ENCODE results near the gene SLC22A17. TPM values are rescaled to one million over a fixed set of nuclear protein-coding genes. Genes with fewer than 3 reads are reported as not detected.

SLC22A17 gene
- total RNA-seq: 164 TPM

GRCh38 chr14:23352506-23353432 lies at the start of gene SLC22A17:
Gene SLC22A17 (minus strand): TSS chr14:23352887.

GRCh38 chr14:23376482-23377197 lies 24.0 kb upstream of the SLC22A17 start, which contains the start of gene CMTM5:
Gene CMTM5 (plus strand): TSS chr14:23377046. CDS start chr14:23377252, 206 bp downstream.

GRCh38 chr14:23372509-23372908 lies 19.8 kb upstream of the SLC22A17 start, which contains the start of gene IL25:
Gene IL25 (plus strand): TSS chr14:23372809.

GRCh38 chr14:23365036-23365731 lies 12.5 kb upstream of the SLC22A17 start, which contains the start of gene EFS:
Gene EFS (minus strand): TSS chr14:23365172. CDS start chr14:23365025, 147 bp downstream.

GRCh38 chr14:23320584-23321571 lies 31.8 kb downstream of the SLC22A17 start, which contains the start of gene PABPN1:
Gene PABPN1 (plus strand): TSS chr14:23321457. CDS start chr14:23321470, 13 bp downstream.

GRCh38 chr14:23306412-23307145 lies 46.1 kb downstream of the SLC22A17 start, which contains the start of gene BCL2L2:
Gene BCL2L2 (plus strand): TSS chr14:23306833. CDS start chr14:23307768, 935 bp downstream.

GRCh38 chr14:23302290-23303225 lies 50.1 kb downstream of the SLC22A17 start, which contains the start of gene PPP1R3E:
Gene PPP1R3E (minus strand): TSS chr14:23302859. CDS start chr14:23302576, 283 bp downstream.

Small RNA genes lying within 50 kb of the gene (small RNA-seq; reads per million reads assigned to genes)
- not detected for gene MIR208A (ENCODE audit: low replicate concordance)

Other genes with a start within 250 kb of the SLC22A17 start
- not detected for gene CIROP, start 247.9 kb downstream of the SLC22A17 start, total RNA-seq
- gene CEBPE, start 233.6 kb downstream of the SLC22A17 start, total RNA-seq: not detected
- gene SLC7A8, start 169.2 kb downstream of the SLC22A17 start, total RNA-seq: 5.0 TPM
- not detected for gene RNF212B, start 115.0 kb downstream of the SLC22A17 start, total RNA-seq
- 4.1 TPM for gene HOMEZ, start 66.8 kb downstream of the SLC22A17 start, total RNA-seq
- 12.8 TPM for gene PPP1R3E, start 50.0 kb downstream of the SLC22A17 start, total RNA-seq
- gene BCL2L2, start 46.1 kb downstream of the SLC22A17 start, total RNA-seq: 20.3 TPM
- gene PABPN1, start 31.4 kb downstream of the SLC22A17 start, total RNA-seq: 94.8 TPM
- gene EFS, start 12.3 kb upstream of the SLC22A17 start, total RNA-seq: 24.1 TPM
- gene IL25, start 19.9 kb upstream of the SLC22A17 start, total RNA-seq: not detected
- gene CMTM5, start 24.2 kb upstream of the SLC22A17 start, total RNA-seq: 1.3 TPM
- gene MYH6, start 55.4 kb upstream of the SLC22A17 start, total RNA-seq: not detected
- 0.31 TPM for gene MYH7, start 82.8 kb upstream of the SLC22A17 start, total RNA-seq
- 46.3 TPM for gene NGDN, start 116.8 kb upstream of the SLC22A17 start, total RNA-seq
- gene ZFHX2, start 198.9 kb upstream of the SLC22A17 start, total RNA-seq: 5.0 TPM
- gene THTPA, start 203.4 kb upstream of the SLC22A17 start, total RNA-seq: 16.9 TPM
- gene AP1G2, start 214.9 kb upstream of the SLC22A17 start, total RNA-seq: 41.9 TPM
- 50.1 TPM for gene JPH4, start 225.9 kb upstream of the SLC22A17 start, total RNA-seq